ENCODE data around the gene SERPINB6.

Gene SERPINB6

DNA sequence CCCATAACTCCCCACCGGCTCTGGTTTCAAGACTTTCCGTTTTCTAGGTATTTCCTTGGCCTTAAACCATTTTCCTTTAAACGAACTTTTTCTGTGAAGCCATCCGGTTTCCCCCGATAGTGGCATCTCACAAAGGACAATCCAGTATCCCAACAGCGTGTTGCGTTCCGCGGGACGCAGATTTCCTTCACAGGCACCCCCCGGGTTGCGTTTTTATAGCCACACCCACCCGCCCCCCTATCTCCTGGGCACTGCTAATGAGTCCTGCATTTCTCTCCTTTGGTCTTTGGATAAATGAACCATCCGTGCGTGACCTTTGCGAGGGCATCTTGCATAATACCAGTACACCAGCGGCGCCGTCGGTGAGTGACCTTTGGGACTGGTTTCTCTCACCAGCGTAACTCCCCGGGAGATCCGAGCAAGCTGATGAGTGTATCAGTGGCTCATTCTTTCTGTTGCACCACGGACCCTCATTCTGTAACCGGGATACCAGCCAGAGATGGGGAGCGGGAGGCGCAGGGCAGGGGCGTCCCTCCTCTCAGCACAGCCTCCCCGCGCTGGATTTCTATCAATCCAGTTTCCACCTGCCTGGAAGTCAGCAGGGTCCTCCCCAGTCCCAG is 27.7 kb upstream of the SERPINB6 start:
- peak; percentile 94 for DNase-seq

DNA sequence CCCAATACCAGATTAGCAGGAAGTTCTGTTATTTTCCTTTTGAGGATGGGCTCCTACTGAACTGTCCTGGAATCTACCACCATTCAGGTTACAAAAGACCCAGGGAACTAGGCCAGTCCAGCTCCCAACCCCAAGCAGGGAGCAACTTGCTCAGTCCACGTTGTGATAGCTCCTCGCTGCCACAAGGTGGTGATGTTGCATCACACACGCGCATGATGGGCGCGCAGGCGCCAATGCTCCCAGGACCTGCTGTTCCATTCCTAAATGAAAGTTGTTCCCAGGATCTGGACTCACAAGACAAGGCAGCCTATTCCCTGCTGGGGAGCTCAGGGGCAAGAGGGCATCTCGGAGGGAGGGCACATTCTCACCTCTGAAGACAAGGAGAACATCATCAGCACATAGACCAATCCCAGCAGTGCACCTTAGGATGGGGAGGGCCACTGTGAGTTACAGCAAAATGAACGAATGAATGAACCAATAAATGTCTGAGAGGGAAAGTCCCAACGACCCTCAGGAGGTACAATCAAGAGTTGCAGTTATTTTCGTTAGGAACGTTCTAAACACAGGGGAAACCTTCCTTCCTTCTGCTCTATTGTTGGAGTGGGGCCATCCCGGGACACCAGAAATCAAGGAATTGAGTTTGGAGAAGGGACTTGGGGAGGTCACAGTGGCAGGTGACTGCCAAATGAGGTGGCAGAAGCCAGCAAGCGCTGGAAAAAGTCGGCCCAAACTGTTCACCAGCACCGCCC is 27.1 kb upstream of the SERPINB6 start:
- peak; percentile 64 for DNase-seq

DNA sequence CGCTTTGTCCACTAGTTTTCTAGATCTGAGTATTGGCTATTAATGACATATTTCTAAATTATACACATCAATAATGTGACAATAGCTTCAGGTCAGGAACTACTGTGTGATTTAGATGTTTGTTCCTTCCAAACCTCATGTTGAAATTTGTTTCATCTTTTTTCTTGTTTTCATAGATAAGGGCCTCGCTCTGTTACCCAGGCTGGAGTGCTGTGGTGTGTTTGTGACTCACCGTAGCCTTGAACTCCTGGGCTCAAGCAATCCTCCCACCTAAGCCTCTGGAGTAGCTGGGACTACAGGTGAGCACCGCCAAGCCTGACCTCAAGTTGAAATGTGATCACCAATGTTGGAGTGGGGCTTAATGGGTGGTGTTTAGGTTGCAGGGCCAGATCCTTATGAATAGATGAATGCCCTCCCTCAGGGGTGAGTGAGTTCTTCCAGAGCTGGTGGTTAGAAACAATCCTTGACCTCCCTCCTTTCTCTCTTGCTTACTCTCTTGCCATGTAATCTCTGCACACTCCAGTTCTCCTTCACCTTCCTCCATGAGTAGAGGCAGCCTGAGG is 22.5 kb upstream of the SERPINB6 start:
- peak; percentile 18 for DNase-seq

DNA sequence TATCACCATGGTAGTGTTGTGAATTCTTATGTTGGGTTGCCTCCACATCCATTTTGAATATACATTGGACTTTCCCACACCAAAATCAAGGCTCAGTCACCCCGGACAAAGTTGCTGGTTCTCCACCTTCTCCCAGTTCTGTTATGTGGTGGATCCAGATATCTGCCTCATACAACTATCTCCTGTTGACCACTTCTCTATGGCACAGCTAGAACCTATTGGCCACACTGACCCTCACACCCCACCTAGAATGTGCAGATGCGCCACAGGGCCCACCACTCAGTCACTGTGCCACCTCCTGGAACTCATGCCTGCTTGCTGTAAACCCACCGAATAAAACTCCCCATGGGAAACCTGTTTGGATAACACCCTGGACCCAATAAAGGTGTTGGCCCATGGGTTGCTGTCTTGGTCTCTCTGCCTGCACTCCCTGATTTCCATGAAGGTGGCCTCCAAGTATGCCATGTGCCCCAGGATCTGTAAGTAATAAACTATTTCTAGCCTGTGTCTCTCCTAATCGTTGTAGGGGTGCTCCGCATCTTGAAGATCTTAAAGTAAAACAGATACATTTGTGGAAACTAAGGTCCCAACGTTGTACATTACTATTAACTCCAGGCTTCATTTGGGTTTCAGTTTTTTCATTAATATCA is 21.1 kb upstream of the SERPINB6 start:
- DNase-seq = no peak

DNA sequence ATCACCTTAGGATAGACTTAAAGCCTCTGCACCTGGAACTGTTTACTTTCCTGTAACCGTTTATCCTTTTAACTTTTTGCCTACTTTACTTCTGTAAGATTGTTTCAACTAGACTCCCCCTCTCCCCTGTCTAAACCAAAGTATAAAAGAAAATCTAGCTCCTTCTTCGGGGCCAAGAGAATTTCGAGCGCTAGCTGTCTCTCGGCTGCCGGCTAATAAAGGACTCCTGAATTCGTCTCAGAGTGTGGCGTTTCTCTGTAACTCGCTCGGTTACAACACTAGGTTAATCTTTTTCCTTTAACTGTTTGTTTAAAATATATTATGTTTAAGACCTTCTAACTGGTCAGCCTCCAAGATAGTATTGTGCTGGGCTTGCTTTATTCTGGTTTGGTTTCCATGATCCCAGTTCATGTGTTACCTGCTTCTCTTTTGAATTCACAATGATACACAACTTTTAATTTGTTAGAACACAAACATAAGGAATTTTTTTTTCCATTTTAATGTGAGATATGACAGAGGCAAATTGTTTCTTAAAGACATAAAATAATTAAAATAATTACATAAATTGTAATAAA is 19.7 kb upstream of the SERPINB6 start:
- peak; percentile 64 for DNase-seq

DNA sequence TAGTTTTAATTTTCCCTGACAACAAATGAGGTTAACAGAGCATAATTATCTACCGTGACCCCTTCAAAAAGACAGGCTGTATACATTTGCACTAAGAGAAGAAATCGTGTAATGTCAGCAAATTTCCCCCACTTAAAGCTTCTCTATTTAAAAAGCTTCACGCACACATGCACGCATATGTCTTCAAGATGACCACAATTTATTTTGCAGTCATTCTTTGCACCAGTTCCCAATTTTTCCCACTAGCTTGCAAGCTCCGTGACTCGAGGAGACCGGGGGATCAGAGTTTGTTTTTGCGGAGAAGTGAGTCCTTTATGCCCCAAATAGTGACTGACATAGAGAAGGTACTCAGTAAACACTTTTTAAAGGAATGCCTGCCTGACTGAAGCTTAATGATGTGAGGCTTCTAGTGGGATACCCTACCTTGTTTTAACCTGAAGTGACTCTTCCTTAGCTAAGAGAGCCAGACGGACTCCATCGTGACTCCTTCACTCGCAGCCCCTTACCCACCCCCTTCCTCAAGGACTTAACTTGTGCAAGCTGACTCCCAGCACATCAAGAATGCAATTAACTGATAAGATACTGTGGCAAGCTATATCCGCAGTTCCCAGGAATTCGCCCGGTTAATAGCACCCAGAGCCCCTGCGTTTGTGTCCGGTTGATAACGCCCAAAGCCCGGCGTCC is 19.0 kb upstream of the SERPINB6 start:
- DNase-seq = peak; percentile 75

DNA sequence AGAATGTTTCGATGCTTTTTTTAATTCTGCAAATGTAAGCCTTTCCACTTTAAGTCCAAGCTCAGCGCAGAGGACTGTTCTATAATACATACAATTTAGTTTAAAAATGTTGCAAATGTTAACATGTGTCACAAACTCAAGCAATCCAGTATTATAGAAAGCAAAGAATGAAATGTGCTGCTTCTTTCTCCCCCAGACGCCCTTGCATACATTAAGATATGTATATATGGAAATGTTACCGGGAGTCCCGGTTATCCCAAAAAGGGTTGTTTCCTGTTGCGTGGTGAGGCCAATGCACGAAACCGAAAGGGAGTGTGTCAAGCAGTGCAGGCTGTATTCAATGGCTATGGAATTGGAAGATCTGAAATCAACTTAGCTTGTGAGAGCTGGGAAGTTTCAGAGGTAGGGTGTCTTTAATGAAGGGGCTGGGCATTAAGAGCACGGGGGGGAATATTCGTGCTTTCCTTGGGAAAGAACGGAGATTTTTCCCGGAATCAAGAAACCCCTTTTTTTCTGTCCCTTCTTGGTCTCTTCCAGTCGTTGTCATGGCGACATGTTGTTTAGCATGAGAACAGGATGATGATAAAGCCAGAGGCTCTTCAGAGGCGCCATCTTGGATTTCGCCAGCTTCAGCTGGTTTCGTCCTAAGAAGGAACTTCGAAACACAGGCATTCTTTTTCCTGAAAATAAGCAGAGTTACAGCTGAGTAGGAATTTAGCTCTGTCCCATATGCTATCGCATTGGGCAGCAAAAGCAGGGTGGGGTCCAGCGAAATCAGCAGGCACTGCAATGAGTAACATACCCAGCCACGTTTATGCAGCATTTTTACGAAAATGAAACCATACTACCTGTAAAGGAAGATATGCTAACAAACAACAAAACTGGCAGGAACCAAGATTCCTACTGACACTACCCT is 18.2 kb upstream of the SERPINB6 start:
- DNase-seq = peak; percentile 98

DNA sequence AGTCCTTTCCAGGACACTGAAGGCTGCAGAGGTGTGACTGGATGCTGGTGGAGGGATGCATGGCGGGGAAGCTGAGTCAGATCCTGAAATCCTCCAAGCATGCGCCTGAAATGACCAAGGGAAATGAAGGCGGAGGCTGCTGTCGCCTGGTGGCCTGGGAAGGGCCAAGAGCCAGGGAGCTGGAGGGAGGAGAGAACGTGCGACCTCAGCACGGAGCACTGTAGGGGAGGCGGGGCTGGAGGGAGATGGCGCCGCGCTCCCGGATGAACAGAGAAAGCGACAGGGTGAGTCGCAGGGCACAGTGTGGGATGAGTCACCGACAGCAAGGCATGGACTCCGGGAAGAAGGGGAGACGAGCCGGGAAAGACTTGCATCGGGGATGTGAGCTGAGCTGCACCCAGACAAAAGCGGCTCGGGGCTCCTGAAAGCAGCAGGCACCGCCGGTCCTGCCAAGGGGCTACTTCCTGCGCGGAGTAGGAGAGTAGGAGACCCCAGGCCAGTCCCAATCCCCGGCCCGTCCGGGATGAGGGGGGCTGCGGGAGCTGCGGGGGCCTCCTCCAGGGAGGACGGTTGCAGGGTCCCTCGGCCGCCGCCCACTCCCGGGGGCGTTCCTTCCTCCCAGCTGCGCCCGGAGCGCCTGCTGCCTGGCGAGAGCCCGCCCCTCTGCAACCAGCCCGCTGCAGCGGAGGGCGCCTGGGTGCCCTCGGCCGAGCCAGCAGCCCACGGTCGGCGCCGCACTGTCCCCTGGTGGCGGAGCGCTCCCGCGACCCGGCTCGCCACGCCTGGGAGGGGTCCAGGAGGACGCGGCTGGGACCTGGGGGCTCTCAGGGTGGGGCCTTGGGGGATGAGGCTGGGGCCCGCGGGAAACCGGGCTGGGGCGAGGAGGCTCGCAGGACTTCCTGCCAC is 17.3 kb upstream of the SERPINB6 start:
- peak; percentile 97 for DNase-seq

DNA sequence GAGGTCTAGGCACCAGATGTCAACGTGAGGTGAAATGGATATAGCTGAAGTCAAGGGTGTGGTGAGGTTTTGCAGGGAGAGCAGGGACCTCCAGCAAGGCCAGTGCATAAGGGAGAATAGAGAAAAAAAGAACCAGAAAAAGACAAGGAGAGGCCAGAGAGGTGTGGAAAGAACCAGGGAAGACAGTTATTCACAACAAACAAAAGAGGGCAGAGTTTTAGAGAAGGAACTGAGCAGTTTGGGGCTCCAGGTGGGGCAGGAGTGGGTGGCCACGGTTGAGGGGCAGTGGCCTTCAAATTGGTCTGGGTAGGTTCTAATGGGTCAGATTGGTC is 16.7 kb upstream of the SERPINB6 start:
- DNase-seq = no peak

DNA sequence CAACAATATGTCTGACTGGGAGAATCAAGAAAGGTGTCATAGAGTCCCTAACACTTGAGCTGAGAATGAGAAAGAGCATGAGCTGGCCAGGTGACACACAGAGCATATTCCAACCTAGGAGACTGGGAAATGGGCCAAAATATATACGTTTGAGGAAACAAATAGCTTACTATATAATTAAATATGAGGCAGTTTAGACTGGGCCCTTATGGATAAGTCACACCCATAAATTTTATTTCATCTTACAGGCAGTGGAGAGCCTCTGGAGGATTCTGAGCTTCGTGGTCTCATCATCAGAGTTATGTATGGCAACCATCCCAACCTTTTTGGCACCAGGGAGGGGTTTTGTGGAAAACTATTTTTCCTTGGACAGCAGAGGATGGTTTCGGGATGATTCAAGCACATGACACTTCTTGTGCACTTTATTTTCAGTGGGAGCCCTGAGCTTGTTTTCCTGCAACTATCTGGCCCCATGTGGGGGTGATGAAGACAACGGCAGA is 15.4 kb upstream of the SERPINB6 start:
- DNase-seq = peak; percentile 28

DNA sequence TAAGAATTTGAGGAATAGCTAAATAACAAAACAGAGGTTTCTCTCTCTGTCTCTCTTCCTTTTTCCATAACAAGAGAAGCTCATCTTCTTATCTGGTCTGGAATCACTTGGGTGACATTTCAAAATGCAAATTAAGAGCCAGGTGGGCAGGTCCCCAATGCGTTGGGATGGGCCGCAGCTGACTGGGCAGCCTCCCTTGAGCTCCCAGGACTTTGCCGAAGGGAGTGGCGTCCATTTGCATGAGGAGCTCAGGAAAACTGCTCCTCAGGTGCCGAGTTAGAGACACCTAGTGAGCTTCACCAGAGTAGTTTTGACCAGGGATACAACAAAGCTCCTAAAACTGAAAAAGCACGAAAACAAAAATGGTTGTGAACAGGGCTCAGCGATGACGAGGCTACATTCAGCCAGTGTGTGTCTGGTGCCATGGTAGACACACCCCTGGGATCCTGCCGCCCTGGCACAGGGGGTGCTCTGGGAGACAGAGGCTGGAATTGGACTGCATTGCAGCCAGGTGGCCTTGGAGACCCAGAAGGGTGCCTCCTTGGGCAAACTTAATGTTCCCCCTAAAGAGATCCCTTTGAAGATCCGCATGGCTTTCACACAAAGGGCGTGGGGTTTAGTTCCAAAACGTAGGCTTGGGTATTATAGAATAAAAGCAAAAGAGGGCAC is 13.5 kb upstream of the SERPINB6 start:
- no peak for DNase-seq

DNA sequence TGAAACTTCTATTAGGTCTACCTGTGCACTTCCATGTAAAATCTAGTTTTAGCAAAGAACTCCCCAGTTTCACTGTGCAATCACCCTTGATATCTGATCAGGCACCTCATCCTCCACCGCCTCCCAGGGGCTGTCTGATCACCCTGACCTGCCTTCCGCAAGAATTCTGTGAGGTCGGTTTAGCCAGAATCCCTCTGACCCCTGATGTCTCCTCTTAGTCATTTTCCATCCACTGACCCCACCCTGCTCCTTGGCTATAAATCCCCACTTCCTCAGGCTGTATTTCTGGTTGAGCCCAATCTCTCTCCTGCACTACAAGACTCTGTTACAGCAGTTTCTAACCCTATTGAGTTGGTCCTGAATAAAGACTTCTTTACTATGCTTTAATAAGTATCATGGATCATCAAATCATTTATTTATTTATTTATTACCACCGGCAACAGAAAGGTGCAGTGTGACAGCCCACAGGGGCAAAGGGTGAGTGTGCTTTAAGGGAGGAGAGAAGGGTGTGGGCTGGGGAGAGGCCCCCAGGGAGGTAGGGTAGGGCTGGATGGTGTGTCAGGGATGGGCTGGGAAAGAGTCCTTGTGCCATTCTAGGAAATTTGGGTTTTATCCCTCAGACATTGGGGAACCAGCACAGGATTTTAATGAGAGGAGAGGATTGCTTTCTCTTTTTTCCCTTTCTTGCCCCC is 11.2 kb upstream of the SERPINB6 start:
- no peak for DNase-seq

DNA sequence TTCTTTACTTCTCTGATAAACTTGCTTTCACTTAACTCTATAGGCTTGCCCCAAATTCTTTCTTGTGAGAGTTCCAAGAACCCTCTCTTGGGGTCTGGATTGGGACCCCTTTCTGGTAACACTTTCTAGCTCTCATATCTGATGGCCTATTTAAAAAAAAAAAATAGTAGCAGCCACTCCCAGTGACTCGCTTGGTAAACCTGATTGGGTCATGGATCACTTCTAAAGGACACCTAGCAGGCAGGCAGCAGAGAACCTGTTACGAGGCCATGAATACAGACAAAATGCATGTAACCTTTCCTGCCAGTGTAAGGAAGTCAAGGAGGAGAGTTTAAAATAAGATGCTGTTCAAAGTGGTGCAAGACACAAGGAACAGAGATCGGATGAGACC is 9.1 kb upstream of the SERPINB6 start:
- DNase-seq = peak; percentile 62

DNA sequence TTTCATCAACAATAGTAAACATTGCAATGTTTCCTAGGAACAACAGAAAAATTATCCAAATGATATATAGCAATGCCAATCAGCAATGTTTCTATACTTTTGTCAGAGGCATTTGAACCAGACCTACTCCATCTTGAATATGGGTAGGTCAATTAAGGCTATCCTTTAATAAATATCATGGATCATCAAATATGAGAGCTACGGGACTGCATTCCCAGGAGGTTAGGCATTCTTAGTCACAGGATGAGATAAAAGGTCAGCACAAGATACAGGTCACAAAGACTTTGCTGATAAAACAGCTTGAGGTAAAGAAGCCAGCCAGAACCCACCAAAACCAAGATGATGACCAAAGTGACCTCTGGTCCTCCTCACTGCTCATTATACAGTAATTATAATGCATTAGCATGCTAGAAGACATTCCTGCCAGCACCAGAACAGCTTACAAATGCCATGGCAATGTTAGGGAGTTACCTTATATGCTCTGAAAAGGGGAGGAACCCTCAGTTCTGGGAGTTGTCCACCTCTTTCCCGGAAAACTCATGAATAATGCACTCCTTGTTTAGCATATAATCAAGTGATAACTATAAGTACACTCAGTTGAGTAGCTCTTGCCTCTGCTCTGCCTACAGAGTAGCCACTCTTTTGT is 8.6 kb upstream of the SERPINB6 start:
- peak; percentile 23 for DNase-seq

DNA sequence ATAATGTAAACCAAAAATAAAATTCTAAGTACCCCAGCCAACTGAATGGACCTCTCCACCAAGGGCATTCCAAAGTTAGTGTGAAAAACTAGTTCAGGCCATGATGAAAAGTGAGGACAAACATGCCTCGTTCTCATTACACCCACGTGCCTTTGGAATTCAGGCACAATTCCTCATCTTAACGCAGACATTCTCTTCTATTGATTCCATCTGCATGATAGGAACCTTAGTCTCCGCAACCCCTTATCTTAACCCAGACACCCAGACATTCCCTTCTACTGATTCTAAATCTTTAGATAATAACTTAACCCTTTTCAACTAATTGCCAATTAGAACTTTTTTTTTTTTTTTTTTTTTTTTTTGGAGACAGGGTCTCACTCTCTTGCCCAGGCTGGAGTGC is 7.6 kb upstream of the SERPINB6 start:
- DNase-seq = no peak

DNA sequence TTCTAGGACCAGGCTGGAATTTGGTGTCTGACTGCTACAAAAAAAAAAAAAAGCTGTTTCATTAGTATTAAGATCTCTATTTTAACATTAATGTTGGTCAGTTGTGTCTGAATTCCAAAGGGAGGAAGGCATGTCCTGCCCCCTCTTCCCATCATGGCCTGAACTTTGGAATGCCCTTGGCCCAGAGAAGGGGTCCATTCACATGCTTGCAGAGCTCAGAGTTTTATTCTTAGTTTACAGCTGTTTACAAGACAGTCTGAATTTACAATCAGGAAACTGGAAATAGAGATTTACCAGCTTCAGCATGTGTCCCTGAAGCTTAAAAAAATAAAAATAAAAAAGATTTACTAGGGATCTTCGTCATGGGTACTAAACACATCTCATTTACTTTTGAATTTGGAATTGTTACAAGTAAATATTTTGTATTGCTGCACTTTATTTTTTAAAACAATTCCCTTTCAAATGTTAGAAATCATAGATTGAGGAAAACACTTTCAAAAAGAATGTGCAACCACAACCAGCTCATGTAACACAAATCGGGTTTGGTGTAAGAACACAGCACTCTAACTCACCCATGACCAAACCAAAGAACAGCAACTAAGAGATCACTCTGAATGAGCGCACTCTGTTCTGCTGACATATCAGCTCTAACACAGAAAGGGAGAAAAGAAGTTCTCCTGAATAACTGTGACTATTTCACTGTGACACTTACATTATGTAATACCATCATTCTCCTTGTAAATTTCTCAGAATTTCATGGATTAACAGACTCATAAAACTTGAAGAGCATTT is 6.6 kb upstream of the SERPINB6 start:
- no peak for DNase-seq

DNA sequence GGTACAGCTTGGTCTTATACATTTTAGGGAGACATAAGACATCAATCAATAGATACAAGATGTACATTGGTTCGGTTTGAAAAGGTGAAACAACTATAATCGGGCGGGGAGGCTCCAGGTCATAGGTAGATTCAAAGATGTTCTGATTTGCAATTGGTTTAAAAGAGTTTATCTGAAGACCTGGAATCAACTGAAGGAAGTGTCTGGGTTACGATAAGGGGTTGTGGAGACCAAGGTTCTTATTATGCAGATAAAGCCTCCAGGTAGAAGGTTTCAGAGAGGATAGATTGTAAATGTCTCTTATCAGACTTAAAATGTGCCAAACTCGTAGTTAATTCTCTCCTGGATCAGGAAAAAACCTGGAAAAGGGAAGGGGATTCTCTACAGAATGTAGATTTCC is 5.9 kb upstream of the SERPINB6 start:
- DNase-seq = no peak

DNA sequence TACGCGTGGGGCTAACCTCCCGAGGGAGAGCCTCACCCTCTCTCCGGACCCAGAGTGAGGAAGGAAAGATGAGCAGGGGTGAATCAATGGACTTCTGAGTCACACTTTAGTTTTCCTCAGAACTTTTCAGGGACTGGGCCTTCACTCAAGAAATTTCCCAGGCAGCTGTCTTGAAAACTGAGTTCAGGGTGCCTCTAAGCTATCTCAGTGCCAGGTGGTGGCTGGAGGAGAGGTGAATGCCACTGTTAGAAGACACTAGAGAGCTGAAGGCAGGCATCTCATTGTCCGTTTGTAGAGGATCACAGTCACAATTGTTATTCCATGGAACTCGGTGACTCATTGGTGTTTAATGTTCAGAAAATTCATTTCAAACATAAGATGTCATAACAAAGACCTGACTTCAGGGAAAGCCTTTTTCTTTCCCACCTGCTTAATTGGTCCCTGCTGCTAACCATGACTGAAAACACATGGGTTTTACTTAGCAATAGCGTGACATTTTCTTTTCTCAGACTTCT is 5.3 kb upstream of the SERPINB6 start:
- DNase-seq = peak; percentile 39
